ENCODE measurements around the gene FILIP1L.

FILIP1L gene

DNA sequence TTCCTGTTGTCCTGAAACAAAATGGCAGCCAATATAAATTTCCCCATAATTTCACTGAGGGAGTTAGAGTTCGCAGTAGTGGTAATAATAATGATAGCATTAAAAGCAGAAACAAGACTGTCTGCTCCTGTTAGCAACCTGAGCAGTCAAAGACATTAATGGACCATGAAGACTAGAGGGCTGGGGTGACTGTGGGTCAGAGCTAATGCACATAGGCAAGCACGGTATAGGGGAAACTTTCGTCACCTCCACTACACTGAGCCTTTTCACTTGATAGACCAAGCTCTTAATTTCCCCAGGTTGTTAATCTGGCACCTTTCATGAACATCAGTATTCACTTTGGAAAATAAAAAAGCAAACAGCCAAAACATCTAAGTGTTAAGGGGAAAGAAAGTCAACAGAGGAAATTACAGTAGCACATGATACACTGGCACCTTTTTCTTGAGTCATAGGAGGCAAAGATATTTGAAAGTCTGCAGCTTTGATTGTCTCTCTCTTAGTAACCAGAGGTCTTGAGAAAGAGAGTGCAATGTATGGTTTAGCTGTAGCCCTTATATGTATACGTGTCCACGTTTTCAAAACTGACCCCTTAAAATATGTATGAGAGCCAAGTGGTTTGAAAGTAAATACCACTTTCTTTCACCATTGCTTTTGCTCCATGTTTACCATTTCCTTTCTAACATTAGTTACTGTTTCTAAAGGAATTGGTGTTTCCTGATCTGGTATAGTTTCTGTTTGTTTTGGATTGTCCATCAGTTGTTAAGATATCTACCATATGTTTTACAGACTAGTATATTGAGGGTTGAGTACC, 104.8 kb downstream of the FILIP1L start:
- no peak for DNase-seq (ENCODE audit: low read depth)

GRCh38 chr3:100008081-100008698, 106.1 kb downstream of the FILIP1L start:
- DNase-seq (ENCODE audit: low read depth) = no peak

DNA sequence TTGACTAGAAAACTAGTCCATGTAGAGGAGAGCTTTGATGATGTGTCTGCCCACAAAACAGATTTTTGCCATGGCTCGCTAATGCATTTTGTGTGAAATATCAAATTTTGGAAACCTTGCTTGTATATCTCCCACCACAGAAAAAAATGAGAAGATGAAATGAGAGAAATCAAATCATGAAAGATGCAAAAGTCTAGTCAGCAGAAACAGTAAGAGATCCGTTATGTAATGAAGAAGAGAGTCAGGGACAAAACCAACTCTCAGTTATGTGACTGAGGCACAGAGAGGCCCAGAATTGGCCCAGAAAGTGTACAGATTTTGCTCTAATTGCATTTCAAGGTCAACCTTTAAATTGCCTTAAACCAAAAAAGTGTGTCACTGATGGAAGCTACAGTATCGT, 107.0 kb downstream of the FILIP1L start:
- DNase-seq (ENCODE audit: low read depth) = no peak

GRCh38 chr3:100006570-100007271, 107.6 kb downstream of the FILIP1L start:
- DNase-seq (ENCODE audit: low read depth) = no peak

- no peak for DNase-seq (ENCODE audit: low read depth)
These were observed 108.5 kb downstream of the FILIP1L start for GRCh38 chr3:100005665-100006393.

DNA sequence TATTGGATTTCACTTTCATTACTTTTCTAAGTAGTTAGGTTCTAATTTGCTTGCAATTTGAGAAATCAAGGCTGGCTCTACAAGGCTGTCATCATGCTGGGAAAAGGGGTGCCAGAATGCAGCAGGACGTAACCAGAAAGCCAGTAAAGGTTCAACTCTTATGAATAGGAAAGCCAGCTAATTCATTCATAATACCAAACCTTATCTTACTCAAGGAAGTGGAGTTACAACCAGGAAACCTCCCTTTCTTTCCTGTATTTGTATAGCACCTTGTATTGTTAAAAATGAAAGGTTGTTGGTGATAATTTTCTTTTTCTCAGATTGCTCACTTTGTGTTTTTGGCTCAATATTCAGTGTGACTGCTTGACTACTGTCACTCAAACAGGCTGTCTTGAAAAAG, 109.4 kb downstream of the FILIP1L start:
- DNase-seq (ENCODE audit: low read depth) = no peak

DNA sequence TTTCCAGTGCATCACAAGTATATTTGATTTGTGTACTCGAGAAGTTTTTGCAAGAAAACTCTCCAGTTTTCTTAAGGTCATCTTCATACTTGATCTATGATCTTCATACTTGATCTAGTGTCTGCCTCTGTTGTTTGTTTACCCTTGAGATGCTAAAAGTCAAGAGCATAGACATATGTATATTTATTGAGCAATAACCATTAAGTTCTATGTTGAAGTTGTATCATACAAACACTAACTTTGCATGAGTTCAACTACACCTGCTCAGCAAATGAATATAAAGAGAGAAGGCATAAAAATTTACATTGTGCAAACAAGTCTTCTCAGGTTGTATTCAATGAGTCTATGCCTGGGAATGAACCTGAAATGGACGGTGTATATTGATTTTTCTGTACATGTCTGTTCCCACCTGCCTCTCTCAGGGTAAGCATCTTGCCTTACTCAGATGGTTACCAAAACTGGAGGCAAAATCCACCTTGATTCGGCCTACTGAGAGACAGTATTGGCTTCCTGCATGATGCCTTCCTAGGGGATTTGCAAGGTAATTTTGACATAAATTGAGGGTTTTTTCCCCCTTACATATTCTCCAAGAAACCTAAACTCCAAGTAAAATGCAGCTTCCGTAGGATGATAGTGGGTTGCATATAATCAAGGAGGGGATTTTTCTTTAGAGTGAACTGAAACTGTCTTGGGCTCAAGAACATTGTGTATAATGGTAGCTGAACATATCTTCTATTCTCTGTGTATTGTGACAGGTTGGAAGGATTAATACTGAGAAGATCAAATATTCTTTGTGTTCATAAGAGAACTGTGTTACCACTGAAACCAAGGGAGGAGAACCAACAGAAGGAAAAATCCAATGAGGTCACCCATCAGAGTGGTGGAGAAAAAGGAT, 110.4 kb downstream of the FILIP1L start:
- DNase-seq (ENCODE audit: low read depth) = no peak

DNA sequence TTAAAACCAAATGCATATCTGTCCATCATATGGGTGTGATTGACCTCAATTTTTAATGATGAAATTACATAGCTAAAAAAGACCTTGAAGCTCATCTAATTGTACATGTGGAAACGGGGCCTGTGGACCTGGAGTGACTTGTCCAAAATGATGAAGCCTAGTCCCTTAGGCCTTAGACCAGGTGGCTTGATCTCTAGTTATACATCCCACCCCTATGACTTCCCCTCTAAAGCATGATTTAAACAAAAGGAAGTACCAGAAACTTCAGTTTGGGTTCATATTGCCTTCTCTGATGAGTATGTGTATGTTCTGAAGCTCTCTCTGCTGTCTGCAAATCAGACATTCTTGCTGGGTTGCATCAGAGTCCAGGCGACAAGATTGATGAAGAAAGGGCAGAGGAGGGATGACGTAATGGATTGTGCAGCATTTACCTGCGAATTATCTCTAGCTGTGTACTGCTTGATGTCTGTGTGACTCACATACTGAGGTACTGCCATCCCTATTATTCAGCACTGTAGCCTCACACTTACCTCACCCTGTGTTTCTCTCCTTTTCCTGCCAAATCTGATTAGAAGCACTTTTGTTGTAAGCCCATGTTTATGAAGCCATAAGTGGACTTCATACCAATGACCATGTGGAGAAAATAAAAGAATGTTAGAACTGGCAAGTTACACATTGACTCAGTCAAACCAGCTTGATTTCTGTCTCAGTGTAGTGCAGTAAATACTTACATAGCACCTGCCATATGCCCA, 111.5 kb downstream of the FILIP1L start:
- DNase-seq (ENCODE audit: low read depth) = no peak

DNA sequence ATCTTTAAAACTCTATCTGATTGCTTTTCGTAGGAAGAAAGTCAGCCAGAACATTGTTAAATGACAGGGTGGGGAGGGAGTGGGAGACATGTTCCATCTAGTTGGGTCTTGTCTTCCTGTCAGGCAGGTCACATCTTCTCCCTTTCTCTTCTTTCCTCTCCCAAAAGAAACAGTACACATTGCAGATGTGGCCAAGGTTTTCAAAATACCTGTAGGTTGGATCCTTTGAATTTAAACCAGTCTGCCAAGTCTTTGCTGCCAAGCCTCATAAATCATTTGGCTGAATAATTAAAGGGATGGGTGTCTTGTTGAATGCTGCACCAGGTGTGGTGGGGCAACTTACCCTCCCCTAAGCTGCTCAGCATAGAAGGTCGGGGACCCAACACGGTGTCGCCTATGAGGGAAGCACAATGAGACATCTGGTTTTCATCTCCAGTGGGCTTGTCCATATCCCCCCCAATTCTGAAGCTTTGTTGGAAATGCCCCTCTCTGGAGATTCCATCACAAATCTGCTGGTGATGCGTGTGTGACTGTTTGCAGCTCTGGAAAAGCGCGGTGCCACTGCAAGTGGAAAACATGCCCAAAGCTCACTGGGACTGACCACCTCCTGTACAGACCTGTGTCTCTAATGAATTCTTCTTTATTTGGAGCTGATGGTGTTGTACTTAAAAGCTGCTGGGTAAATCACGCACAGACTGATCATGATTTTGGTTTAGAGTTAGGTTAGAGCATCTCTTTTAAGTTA, 112.6 kb downstream of the FILIP1L start:
- no peak for DNase-seq (ENCODE audit: low read depth)

- no peak for DNase-seq (ENCODE audit: low read depth)
These were observed 113.2 kb downstream of the FILIP1L start for GRCh38 chr3:100001083-100001482.

- DNase-seq (ENCODE audit: low read depth) = no peak
These were observed 114.8 kb downstream of the FILIP1L start for GRCh38 chr3:99999536-99999935.

DNA sequence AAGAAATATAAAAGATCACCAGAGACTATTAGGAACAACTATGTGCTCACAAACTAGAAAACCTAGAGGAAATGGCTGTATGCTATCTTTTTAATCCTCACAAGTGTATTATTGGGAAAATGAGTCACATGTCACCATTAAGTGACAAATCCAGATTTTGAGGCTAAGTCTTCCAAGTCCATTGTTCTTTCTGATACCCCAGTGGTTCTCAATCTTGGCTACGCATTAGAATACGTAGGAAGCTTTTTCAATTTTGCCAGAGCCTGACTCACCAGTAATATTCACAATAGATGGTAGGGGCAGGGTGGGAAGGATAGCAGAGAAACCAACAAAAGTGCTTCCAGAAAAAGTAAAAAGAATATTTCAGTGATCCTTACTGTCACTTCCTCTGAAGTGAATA, 117.0 kb downstream of the FILIP1L start:
- no peak for DNase-seq (ENCODE audit: low read depth)

DNA sequence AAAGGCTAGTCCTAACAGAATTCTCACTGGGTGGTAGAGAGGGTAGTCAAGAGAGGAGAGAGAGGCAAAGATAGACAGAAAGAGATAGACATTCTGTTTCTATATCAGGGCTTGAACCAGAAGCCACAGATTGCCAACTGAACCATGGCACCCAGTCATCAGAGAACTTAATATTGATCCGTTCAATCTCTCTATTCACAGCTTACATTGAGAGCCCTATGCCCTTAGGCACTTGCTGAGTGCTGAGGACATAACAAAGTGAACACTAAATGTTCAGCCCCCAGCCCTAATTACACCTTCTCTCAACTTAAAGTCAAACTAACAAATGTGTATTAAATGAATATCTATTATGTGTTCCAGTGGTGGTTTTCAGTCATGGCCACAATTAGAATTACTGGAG, 124.1 kb downstream of the FILIP1L start:
- DNase-seq (ENCODE audit: low read depth) = no peak

DNA sequence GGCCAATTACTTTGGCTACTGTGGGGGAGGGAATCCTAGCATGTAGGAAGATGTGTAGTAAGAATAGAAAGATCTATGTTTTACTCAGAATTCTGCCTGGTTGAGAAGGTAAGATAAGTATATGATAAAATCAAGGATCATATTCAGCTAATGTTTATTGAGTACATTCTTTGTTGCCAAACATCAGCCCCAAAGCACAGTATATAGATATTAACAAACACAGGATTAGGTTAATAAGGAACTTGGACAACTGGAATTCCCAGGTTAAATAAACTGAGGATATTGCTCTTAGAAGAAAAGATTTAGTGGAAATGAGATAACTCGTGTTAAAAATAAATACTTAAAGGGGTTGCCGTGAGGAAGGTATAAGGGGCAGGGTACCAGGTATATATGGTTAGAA, 129.6 kb downstream of the FILIP1L start:
- DNase-seq (ENCODE audit: low read depth) = no peak

DNA sequence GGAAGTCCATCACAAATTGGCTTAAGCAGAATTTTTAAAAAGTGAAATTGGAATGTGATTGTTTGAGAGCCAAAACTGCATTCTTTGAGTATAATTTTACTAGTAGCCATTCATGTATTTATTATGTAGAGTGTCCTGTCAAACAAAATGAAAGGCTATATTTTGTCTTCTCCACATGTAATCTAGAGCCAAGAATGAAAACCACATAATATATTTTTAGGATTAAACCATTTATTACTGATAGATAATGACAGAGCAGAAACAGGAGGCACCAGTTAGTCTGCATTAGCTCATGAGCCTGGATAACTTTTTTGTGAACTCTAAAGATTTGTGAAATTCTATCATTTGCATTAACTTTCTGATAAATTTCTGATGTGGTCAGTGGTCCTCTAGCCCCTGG, 130.2 kb downstream of the FILIP1L start:
- no peak for DNase-seq (ENCODE audit: low read depth)

DNA sequence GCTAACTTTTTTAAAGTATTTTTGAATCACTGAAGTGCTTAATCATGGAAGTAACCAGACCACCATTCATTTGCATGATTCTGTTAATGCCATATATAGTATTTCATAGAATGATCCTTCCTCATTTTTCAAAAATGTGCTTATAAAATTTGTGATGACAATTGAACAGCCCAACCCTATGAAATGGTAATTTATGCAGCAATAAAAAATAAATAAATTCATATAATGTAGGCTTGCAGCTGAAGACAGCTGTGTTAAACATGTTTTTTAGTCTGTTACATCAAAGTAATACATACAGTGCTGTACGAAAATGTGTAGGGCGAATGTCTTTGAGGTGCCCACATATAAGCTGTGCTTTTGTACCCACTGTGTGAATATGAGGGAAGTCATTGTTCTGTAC, 131.7 kb downstream of the FILIP1L start:
- DNase-seq (ENCODE audit: low read depth) = no peak

DNA sequence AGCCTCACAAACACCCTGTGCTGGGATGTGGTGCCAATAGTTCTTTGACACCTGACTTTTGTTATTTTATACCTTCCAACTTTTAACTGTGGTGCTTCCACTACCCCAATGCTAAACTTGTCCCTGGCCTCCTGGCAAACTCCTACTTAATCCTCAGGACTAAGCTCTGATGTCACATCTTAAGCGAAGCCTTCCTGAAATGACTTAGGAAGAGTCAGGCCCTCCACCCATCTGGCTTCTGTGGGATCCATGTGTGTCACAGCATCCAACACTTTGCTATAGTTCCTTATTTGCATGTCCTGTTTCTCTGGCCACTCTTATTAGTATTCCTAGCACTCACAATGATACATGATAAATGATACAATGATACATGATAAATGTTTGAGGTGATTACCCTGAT, 133.2 kb downstream of the FILIP1L start:
- no peak for DNase-seq (ENCODE audit: low read depth)

- no peak for DNase-seq (ENCODE audit: low read depth)
These were observed 133.7 kb downstream of the FILIP1L start for GRCh38 chr3:99980606-99981005.

GRCh38 chr3:99978221-99978620, 136.1 kb downstream of the FILIP1L start:
- no peak for DNase-seq (ENCODE audit: low read depth)

DNA sequence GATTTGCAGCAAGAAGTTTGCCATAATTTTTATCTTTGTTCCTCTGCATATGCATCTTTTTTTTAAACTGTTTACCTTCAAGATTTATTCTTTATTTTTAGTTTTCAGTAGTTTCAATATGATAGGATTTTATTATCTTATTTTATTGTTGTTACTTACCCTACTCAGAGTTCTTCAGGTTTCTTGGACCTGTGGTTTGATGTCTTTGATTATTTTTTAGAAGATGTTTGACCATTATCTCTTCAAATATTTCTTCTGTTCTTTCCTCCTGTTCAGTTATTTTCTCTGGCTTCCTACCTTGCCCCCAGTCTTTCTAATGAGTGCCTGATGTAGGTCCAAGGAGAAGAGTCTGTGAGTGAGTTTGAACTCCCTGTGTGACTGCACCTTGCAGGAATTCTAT, 137.7 kb downstream of the FILIP1L start:
- no peak for DNase-seq (ENCODE audit: low read depth)

All from T follicular helper cell (primary cell).